GM19023 (cell line): Measurements from ENCODE around the gene IFFO2.

ENCODE experiments used
- ATAC-seq: cut with Tn5 transposase; IDR thresholded peaks from one replicate; pipeline ENCODE4 v1.9.1; 2021; ENCODE audit warnings: mild to moderate bottlenecking, moderate library complexity; ENCODE audit not compliant: unreplicated experiment

Gene IFFO2

DNA sequence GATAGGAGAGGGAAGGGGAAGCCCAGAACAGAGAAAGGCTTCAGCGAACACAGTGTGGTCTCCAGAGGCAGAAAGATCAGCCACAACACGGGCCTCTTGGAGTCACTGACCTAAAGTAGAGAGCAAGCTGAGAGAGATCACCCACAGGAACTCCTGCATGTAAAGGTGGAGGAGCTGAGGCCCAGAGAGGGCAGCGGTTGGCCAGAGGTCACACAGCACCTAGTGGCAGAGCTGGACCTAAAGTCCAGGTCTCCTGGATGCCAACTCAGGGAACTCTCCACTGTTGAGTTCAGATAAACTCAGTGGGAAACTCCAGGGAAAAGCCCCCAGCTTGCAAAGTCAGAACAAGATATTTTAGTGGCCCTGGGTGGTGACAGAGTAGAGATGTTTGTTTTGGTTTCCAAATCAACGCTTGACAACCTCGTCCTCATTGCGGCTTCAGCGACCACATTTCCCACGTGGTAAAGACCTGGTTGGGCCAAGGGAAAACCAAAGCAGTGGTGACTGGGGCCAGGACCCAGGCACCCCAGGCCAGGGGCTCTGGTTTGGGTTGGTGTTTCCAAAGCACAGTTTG, 4.6 kb downstream of the IFFO2 start:
- peak; percentile 35 for ATAC-seq

DNA sequence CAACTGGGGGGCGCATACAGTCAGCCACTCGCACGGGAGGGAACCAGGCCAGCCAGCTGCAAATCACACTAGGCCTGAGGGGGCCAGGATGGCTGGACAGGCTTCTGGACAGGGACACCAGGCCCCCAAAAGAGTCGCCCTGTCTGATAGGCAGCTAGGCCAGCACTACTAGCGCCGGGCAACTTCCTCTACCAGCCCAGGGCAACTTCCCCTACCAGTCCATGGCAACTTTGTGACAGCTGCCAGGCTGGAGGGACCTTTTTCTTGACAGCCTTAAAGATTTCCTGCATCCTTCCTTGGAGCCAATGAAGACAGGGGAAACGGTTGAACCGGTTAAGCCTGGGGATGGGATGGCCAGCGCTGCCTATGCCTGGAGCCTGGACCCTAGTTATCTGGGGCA, 5.1 kb downstream of the IFFO2 start:
- ATAC-seq = no peak

DNA sequence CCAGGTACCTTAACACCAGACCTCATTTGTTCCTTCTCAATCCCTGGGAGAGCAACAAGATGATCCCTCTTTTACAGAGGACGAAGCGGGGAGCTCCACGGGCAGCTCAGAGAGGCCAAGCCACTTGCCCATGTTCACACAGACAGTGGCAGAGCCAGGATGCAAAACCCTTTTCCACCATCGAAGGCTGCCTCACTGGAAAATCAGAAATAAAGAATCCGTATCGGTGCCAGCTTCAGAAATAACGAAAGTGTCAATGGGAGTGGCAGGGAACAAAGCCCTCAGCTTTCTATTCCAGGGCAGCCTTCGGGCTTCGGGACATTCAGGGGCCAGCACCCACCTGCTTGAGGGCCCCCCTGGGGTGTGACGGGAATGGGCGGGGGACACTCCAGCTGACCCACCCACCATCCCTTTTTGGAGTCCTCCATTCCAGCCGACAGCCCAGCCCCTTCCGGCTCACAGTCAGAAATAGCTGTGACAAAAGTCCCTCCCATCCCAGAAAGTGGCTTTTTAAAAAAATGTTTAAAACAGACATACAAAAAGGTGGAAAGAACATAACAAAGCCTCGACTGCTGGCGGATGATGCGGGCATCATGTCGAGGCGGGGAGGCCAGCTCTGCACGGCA, 6.0 kb downstream of the IFFO2 start:
- ATAC-seq = no peak

DNA sequence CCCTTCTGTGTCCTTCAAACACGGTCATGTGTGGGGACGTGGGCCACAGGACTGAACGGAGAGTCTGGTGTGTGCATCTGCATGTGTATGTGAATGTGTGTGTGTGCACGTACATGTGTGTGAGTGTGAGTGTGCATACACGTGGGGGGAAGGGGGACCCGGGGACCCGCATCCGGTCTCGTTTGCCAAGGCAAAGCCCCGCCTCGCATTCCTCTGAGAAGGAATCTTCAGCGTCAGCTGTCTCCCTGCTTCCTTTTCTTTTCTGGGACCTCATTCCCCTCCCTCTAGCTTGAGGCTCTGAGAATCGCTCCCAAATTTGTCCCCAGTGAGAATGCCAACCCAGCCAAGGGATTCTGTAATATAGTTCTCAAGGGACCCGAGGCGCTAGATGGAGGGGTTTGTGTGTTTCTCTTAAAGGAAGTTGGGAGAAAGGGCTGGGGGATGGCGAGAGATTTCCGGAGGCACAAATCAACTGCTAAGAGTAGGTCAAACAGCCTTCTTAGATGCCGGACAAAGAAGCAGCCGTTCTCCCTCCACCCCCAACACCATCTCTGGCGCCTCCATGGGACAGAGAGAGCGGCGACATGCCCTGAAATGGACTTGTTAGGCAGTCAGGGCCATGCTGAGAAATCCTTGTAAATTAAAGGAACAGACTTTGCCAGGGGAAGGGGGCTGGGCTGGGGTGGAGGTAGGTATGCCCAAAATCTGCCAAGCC, 6.6 kb downstream of the IFFO2 start:
- ATAC-seq = no peak

DNA sequence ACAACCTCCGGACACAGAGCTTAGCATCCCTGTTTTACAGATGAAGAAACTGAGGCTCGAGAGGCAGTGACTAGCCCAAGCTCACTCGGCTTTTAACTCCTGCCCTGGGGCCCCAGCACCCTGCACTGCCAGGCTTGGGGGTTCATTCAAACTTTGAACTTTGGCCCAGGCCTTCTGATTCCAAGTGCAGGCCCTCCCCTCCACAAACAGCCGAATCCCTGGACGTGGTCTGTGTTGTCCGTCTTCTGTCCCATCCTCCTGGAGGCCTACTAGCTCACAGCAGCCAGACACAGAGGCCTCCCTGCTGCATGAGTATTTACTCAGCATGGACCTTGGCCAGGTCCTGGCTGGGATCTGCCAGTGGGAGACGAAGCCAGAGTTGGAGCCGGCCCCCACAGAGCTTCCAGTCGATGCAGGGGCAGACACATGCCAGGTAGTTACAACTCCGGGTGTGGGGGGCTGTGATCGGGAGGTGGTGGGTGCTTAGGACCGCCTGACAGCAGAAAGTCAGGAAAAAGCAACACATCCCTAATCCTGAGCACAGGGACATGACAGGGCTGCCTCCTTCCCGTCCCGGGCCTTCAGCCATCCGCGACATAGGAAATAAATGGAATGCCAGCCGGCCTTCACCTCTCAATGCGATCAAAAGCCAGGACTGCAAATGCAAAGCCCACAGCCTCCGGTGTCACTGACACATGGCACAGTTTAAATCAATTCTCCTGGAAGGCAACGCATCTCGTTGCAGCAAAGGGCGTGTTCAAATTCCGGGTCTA, 7.4 kb downstream of the IFFO2 start:
- ATAC-seq = no peak

DNA sequence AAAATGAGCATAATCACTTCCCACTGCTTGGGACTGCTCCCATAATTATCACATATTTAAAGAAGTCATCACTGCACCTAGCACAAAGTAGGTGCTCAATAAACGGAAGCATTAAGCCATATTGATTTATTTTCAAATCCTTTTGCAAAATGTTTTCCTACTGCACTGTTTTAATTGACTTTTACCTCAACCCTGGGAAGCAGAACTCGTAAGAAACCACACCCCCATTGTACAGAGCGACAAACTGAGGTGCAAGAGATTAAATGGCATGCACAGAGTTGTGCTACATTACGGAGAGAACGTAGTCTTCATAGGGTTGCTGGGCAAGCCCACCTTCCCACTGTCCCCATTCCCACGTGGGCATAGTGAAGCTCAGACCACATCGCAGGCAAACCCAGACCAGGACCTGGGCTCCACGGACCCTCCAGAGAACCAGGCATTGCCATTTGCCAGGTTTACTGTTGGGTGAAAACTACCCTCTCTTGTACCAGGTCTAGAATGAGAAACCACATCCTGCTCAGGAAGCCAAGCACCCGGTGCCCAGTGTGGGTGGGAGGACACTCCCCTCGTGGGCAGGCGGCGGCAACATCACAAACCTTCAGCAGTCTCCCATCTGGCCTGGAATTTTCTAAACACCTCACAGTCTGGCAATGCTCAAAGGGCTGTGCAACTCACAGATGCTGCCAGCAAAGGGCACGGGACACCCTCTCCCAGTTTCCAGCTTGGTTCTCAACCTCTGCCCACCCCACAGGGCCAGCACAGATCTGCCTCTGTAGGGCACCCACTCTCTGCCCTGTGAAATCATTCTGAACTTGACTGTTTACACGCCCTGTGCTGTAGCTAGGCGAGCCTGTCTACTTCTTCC, 8.2 kb downstream of the IFFO2 start:
- ATAC-seq = no peak

DNA sequence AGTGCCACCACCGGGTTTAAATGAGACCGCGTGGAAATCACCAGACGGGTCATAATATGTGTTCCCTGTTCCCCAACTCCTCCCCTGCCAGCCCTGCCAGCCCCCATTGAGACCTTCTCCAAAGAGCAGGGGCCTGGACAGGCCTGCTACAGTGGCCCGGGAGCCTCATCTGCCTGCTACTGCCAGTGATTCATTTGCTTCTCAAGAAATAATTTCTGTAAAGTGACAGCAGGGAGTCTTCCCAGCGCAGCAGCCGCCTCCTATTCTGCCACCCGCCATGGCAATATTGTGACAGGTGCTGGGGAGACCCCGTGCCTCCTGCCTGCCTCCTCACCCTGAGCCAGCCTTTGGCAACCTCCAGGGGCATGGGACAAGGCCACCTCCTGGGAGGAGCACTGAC, 8.9 kb downstream of the IFFO2 start:
- no peak for ATAC-seq

DNA sequence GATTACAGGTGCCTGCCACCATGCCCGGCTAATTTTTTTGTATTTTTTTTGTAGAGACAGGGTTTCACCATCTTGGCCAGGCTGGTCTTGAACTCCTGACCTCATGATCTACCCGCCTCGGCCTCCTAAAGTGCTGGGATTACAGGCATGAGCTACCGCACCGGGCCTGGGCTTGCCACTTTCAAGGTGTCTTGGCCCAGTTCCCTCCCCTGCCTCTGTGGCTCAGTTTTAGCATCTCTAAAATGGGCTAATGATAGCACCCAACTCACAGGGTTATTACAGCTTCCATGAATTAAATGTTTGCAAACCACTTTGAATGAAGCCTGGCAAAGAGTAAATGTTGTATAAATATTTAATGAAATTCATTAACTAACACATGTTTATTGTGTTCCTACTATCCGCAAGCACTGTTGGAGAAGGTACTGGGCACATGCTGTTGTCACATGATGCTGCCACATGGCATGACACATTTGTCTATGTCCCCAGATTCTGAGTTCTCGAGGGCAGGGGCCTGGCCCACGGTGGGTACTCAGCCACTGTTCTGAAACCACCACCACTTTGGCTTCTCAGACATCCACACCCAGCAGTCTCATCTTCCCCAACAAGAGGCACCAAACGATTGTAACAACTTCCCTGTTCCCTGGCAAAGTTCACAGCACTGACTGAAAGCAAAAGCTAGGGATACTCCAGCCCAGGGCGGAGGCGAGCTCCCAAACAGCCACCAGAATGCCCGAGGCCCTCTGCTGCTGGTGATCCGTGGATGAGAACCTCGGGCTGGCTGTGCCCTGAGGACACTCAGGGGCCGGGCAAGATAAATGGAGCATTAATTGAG, 9.7 kb downstream of the IFFO2 start:
- ATAC-seq = no peak

DNA sequence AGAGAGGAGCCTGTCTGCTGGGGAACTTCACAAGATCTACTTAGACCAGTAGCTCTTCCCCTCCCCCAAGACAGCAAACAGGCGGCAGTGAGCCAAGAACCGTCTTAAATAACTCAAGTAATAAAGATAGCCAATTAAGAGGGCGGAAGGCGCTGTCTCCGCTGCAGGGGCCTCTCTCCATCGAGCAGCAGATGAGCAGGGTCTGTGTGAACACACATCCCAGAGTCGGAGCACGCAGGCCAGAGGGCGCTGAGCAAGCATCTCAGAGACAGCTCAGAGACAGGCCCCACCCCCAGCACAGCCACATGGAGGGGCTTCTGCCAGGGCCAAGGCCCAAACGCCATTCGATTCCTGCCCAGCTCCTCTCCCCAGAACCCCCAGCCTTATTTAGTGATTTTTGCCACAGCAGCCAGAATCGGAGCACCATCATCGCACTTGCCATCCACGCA, 11.1 kb downstream of the IFFO2 start:
- ATAC-seq = no peak

DNA sequence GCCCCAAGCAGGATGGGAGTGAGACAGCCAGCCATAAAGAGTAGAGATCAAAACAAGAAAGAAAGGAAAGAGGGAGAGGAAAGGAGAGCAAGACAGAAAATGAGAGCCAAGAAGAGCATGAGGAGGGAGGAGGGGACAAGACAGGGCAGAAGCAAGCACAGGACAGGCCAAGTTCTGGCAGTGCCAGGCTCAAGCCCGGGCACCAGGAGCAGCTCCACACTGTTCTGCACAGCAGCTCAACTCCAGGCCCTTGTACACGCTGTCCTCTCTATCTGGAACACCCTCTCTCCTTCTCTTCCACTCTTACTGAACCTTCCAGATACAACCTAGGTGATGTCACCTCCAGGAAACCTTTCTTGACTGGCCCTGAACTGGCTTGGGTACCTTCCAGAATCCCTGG, 11.7 kb downstream of the IFFO2 start:
- no peak for ATAC-seq

DNA sequence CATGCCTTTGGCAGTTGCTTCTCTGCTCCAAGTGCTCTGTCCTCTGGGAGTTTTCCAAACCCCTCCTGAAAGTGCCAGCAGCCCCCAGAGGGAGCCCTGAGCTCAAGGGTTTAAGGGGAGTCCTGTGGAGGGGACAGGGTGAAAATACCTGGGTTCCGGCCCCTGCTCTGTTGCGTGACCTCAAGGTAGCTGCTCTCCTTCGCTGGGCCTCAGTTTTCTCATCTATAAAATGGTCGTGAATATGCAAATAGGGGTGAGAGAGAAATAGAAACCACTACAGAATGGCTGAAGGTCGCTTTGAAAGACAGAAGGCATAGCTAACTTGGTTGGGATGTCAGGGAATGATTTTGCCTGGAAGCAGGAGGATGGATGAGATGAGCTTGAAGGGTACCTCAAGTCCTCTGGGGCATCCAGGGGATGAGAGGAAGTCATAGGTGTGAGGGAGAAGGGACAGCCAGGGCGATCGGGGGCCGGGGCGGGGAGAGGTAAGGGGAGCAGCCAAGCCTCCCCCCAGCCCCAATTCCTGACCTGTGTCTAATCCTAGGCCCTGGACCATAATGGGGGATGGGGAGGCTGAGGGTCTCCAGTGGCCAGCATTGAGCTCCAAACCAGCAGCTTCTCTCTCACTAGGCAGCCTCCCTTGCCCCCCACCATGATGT, 12.4 kb downstream of the IFFO2 start:
- no peak for ATAC-seq

DNA sequence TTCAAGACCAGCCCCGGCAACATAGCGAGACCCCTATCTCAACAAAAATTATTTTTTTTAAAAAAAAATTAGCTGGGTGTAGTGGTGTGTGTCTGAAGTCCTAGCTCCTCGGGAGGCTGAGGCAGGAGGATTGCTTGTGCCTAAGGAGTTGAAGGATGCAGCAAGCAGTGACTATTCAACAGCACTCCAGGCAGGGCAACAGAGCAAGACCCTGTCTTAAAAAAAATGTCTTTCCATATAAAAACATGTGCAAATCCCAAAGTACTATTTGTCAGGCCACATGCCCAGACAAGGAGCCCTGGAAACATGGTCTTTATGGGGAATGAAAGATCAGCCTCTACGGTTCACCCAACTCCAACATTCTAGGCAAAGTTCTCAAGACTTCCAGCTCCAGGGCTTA, 13.3 kb downstream of the IFFO2 start:
- no peak for ATAC-seq

DNA sequence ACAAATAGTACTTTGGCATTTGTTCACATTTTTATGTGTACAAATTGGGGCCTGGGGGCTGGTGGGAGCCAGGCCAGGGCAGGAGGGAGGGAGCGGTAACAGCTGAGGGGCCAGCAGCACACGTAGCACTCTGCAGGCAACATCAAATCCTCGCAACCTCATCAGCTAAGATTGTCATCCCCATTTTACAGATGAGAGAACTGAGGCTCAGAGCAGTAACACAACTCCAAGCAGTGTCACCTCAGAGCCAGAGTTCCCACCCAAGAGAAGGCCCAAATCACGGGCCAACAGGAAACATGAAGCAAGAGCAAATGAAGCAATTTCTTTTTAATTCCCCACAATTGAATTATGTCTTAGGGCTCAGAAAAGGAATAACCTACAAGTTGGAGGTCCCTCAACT, 14.1 kb downstream of the IFFO2 start:
- ATAC-seq = no peak

DNA sequence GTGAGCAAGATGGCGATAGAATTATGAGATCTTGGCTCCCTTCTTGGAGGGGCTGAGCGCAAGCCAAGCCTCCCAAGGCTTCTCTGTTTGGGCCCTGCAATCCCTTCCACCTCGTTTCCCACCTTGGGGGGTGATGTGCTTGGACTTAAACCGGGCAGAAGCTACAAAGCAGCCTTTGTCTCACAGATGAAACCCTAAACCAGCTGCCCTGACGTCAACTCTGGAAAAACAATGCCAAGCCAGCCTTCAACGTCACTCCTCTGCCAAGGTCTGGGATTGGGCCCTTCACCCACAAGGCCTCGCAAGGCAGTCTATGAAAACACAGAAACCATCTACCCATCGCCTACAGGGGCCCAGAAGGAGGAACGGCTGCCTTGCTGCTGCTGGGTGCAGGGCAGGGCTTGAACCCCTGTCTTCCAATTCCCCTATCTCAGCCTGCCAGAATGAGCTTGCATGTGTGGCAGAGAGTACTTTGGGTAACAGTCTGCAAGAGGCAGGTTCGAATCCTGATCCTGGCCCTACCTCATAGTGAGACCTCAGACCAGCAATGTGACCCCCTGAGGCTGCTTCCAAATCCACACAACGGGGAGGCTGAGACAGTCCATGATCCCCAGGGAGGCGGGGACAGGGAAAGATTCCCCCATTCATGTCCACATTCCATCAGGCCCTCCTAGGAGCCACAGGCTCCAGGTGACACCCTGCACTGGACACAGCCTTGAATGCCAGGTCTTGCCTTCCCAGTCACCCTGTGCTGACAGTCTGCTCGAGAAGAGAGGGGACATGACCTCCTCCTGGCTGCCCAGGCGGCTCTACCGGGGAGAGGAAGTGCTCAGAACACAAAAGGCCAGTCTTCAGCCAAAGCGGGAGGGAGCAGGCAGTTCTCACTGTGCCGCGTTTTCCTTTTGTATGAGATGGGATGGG, 15.0 kb downstream of the IFFO2 start:
- no peak for ATAC-seq

DNA sequence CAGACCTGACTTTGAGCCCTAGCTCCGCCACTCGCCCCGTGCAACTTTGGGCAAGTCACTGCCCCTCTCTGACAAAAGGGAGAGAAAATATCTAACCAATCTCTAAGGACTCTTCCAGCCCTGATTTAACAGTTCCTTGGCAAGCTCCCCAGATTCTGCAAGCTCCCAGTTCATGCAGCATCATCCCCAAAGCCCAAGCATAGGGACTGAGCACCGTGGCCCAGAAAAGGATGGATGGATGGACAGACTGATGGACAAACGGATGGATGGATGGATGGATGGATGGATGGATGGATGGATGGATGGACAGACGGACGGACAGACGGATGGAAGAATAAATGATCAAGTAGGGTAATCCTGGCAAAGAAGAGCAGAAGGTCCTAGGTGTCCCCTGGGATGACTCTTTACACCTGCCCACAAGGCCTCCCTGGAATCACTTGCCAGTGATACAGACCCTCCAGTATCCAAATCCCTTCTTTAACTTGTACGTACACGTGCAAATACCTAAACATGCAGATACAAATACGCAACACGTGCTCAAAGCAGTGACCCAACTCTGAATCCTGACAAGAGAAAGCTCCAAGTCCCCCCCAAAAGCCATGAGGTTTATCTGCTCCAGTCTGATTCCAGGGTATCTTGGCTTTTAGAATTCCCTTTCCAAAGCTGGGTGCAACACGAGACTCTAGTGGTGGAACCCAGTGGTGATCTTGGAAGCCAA, 16.0 kb downstream of the IFFO2 start:
- no peak for ATAC-seq

DNA sequence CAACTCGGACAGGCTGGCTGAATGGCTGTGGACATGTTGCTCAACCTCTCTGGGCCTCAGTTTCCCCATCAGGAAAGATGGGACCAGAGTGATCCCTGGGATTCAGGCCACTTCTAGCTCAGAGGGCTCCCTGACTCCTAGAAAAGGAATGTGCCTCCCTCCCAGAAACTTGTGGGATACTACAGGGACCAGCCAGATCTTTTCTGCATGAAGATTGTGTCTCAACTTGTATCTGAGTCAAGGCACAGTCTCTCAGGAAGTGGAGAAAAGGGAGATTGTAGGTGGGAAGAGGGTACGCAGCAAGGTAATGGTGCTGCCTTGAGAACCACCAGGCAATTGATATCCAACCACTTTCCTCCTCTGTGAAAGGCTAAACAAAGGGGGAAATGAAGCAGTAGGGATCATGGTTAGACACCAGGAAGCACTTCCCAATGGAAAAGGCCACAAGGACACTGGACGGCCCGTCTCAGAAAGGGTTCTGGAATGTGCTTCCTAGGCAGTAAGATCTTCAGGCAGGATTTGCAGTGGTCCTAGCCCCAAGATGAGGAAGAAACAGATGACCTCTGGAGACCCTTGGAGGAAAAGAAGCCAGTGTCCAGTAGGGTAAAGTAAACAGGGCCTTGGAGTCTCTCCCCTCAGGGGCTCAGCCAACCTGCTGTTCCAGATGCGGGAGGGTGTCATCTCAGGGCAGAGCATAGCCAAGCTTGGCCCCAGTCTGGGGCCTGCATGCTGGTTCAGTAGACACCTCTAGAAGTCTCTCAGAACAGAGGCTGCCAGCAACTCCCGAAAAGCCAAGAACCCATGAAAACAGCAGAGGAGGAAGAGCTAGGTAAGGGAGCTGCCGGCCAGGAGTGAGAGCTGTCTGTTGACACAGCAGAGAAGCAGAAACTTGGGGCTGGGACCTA, 16.8 kb downstream of the IFFO2 start:
- no peak for ATAC-seq

DNA sequence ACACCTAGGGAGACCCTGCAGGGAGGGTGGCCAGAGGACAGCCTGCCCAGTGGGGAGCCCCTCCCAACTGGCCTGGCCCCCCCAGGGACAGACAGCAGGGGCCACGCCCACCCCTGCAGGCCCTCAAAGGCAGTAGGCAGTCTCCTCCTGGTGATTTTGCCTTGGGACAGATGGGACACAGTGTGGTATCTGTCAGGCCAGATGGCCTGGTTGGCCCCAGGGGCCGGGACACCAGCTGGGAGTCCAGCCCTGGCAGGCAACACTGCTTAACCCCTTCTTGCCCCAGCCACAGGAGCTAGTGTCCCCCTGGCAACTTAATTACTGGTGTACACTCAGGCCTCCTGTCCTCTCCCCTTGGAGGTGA, 17.8 kb downstream of the IFFO2 start:
- ATAC-seq = no peak
